ENCODE measurements around the gene NLRP6.

Gene NLRP6

GRCh38 chr11:240315-240714 is 37.9 kb upstream of the NLRP6 start:
- Histone ChIP-seq H3K36me3 (replicated peaks; ENCODE audit: low read depth, low read length) (peaks cover 28% of the 10 kb centered on the region), H2AFZ (ENCODE audit: low read depth, low read length) (no peak overlapping the region), H3K9ac (ENCODE audit: low read length) (no peak overlapping the region), H3K4me1 (ENCODE audit: low read length) (peaks cover 13% of the 10 kb centered on the region), H3K9me3 (ENCODE audit: insufficient read depth, low read length) (no peaks in the 10 kb centered on the region), H4K20me1 (ENCODE audit: insufficient read depth, low read length) (peaks cover 4% of the 10 kb centered on the region; the same call in 1 of the 2 replicates), H3K27me3 (ENCODE audit: low read depth, low read length) (no peaks in the 10 kb centered on the region), H3K27ac (ENCODE audit: low read length) (no peak overlapping the region), H3K79me2 (ENCODE audit: low read length) (peaks cover 58% of the 10 kb centered on the region), H3K4me3 (ENCODE audit: low read length) (no peak overlapping the region), H3K4me2 (ENCODE audit: low read length) (no peak overlapping the region)
- TF ChIP-seq EZH2phosphoT487 (IDR thresholded peaks at IDR 0.05; ENCODE audit: low read depth), result no peak
- TF ChIP-seq, protein P1, sequence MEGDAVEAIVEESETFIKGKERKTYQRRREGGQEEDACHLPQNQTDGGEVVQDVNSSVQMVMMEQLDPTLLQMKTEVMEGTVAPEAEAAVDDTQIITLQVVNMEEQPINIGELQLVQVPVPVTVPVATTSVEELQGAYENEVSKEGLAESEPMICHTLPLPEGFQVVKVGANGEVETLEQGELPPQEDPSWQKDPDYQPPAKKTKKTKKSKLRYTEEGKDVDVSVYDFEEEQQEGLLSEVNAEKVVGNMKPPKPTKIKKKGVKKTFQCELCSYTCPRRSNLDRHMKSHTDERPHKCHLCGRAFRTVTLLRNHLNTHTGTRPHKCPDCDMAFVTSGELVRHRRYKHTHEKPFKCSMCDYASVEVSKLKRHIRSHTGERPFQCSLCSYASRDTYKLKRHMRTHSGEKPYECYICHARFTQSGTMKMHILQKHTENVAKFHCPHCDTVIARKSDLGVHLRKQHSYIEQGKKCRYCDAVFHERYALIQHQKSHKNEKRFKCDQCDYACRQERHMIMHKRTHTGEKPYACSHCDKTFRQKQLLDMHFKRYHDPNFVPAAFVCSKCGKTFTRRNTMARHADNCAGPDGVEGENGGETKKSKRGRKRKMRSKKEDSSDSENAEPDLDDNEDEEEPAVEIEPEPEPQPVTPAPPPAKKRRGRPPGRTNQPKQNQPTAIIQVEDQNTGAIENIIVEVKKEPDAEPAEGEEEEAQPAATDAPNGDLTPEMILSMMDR (IDR thresholded peaks at IDR 0.05; ENCODE audit: low read depth, low read length), result no peak

- Histone ChIP-seq H3K9me3 (ENCODE audit: insufficient read depth, low read length) (no peaks in the 10 kb centered on the region), H3K27me3 (ENCODE audit: low read depth, low read length) (no peaks in the 10 kb centered on the region), H4K20me1 (ENCODE audit: insufficient read depth, low read length) (peaks cover 4% of the 10 kb centered on the region; the same call in 1 of the 2 replicates), H3K27ac (ENCODE audit: low read length) (no peak overlapping the region), H2AFZ (ENCODE audit: low read depth, low read length) (no peak overlapping the region), H3K9ac (ENCODE audit: low read length) (no peak overlapping the region), H3K79me2 (ENCODE audit: low read length) (peaks cover 52% of the 10 kb centered on the region), H3K4me1 (ENCODE audit: low read length) (peaks cover 10% of the 10 kb centered on the region), H3K4me2 (ENCODE audit: low read length) (no peak overlapping the region), H3K4me3 (ENCODE audit: low read length) (no peak overlapping the region), H3K36me3 (replicated peaks; ENCODE audit: low read depth, low read length) (peaks cover 39% of the 10 kb centered on the region)
- TF ChIP-seq EZH2phosphoT487 (IDR thresholded peaks at IDR 0.05; ENCODE audit: low read depth), result no peak
- TF ChIP-seq, protein P1 (IDR thresholded peaks at IDR 0.05; ENCODE audit: low read depth, low read length), result no peak
Observed at GRCh38 chr11:241634-242033, 36.6 kb upstream of the NLRP6 start.

DNA sequence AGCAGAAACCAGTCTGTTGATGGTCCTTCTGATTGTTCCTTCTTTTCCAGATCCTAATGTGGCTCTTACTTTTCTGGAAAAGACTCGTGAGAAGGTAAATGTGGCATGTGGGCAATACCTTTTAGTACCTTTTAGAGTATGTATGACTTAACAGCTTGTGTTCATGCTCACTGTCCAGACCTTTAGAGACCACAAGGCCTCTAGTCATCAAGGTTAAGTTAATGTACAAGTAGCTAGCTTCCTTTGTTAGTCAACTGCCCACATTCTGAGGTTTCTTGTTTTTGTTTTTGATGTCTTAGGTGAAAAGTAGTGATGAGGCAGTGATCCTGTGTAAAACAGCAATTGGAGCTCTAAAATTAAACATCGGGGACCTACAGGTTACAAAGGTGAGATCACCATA is 33.8 kb upstream of the NLRP6 start:
- Histone ChIP-seq H3K27ac (ENCODE audit: low read length) (no peak overlapping the region), H3K4me1 (ENCODE audit: low read length) (no peaks in the 10 kb centered on the region; the same call in 1 of the 2 replicates), H3K79me2 (ENCODE audit: low read length) (peaks cover 25% of the 10 kb centered on the region), H4K20me1 (ENCODE audit: insufficient read depth, low read length) (0 out of 2 replicates have a peak, but pooled peaks cover 4% of the 10 kb centered on the region), H2AFZ (ENCODE audit: low read depth, low read length) (no peak overlapping the region), H3K36me3 (replicated peaks; ENCODE audit: low read depth, low read length) (peaks cover 59% of the 10 kb centered on the region), H3K4me2 (ENCODE audit: low read length) (no peak overlapping the region), H3K9ac (ENCODE audit: low read length) (no peak overlapping the region), H3K9me3 (ENCODE audit: insufficient read depth, low read length) (no peaks in the 10 kb centered on the region), H3K4me3 (ENCODE audit: low read length) (no peak overlapping the region), H3K27me3 (ENCODE audit: low read depth, low read length) (no peaks in the 10 kb centered on the region)
- TF ChIP-seq EZH2phosphoT487 (IDR thresholded peaks at IDR 0.05; ENCODE audit: low read depth), result no peak
- TF ChIP-seq, protein P1 (IDR thresholded peaks at IDR 0.05; ENCODE audit: low read depth, low read length), result no peak

DNA sequence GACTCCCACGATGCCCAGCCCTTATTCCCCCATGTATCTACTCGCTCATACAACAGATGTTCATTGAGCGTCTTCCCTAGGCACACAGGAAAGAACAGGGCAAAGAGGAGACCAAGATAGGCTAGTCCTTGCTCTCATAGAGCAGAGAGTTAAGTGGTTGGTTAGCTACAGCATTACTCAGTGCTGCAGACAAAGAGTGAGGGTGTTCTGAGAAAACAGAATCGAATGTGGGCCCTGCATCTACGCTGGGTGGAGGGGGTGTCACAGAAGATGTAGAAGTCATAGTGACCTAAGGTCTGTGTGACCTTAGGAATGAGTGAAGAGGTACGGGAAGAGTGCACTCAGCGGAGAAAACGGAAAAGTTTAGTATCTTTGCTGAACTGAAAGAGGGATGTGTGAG is 29.1 kb upstream of the NLRP6 start:
- Histone ChIP-seq H3K9ac (ENCODE audit: low read length) (no peak overlapping the region), H3K4me2 (ENCODE audit: low read length) (no peak overlapping the region), H3K27ac (ENCODE audit: low read length) (no peak overlapping the region), H3K4me1 (ENCODE audit: low read length) (no peaks in the 10 kb centered on the region), H3K27me3 (ENCODE audit: low read depth, low read length) (no peaks in the 10 kb centered on the region), H4K20me1 (ENCODE audit: insufficient read depth, low read length) (no peaks in the 10 kb centered on the region), H3K9me3 (ENCODE audit: insufficient read depth, low read length) (no peaks in the 10 kb centered on the region), H3K4me3 (ENCODE audit: low read length) (no peak overlapping the region), H2AFZ (ENCODE audit: low read depth, low read length) (no peak overlapping the region), H3K36me3 (replicated peaks; ENCODE audit: low read depth, low read length) (peaks cover 67% of the 10 kb centered on the region), H3K79me2 (ENCODE audit: low read length) (no peaks in the 10 kb centered on the region)
- no peak for TF ChIP-seq EZH2phosphoT487 (IDR thresholded peaks at IDR 0.05; ENCODE audit: low read depth)
- TF ChIP-seq, protein P1 (IDR thresholded peaks at IDR 0.05; ENCODE audit: low read depth, low read length), result no peak

All from OCI-LY3 (cell line).